ENCODE measurements around the gene PPP1R12B.

DNA sequence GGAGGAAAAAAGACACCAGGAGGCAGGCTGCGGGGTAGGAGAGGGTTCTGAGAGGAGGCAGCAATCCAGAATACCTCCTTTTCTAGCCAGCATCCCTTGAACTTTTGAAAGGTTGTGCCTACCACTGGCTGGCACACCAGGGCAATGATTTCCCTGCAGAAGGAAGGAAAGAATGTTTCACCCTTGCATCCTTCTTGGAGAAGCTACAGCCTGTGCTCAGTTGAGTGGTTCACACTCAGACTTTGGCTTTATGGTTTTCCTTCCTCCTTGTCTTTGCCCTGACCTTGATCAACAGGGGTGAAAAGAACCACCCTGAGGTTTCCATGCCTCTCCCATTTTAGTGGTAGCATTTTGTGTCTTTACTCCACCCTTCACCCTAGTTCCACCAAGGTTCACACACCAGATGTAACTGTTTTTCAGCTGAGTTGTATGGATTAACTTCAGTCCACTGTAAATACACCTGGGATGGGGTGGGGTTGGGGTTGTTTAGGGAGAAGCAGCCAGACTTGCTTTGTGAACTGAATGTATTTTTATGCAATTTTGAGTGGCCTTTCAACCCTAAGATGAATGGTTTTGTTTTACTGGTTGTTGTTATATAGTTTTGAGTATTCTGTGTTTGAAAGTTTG, 239.5 kb downstream of the PPP1R12B start:
- TF ChIP-seq CTCF (IDR thresholded peaks at IDR 0.05), result no peak
- no peak for TF ChIP-seq POLR2A (IDR thresholded peaks at IDR 0.05)
- no peak for TF ChIP-seq EP300 (IDR thresholded peaks at IDR 0.05)

Measured in ovary (tissue), 3 donors.